GM19238 (cell line): ENCODE data around the gene ACTR3C.

Experiments used
- DNase-seq: peaks from one replicate; pipeline ENCODE4 v3.0.0; 2011; ENCODE audit warnings: low spot score; ENCODE audit not compliant: insufficient read length

The ACTR3C gene

GRCh38 chr7:150322833-150323681 is at the start of gene ACTR3C, which contains the start of gene LRRC61:
Gene ACTR3C, minus strand, starts transcription at chr7:150323545. Its CDS starts 28,249 bp downstream, at chr7:150295296.
Gene LRRC61, plus strand, starts transcription at chr7:150323355. Its CDS starts 13,507 bp downstream, at chr7:150336862.
- peak; percentile 63 for DNase-seq

DNA sequence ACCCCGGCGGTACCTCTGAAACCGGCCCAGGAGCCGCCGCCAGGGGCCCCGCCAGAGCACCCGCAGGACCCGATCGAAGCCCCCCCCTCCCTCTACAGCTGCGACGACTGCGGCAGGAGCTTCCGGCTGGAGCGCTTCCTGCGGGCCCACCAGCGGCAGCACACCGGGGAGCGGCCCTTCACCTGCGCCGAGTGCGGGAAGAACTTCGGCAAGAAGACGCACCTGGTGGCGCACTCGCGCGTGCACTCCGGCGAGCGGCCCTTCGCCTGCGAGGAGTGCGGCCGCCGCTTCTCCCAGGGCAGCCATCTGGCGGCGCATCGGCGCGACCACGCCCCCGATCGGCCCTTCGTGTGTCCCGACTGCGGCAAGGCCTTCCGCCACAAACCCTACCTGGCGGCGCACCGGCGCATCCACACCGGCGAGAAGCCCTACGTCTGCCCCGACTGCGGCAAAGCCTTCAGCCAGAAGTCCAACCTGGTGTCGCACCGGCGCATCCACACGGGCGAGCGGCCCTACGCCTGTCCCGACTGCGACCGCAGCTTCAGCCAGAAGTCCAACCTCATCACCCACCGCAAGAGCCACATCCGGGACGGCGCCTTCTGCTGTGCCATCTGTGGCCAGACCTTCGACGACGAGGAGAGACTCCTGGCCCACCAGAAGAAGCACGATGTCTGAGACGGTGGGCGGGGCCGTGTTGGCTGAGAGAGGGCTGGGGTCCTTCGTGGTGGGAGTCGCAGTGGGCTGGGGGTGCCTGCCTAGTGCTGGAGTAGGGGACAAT is 49.1 kb upstream of the ACTR3C start:
- no peak for DNase-seq

- DNase-seq = no peak
These were observed 48.6 kb upstream of the ACTR3C start for GRCh38 chr7:150371996-150372270.

DNA sequence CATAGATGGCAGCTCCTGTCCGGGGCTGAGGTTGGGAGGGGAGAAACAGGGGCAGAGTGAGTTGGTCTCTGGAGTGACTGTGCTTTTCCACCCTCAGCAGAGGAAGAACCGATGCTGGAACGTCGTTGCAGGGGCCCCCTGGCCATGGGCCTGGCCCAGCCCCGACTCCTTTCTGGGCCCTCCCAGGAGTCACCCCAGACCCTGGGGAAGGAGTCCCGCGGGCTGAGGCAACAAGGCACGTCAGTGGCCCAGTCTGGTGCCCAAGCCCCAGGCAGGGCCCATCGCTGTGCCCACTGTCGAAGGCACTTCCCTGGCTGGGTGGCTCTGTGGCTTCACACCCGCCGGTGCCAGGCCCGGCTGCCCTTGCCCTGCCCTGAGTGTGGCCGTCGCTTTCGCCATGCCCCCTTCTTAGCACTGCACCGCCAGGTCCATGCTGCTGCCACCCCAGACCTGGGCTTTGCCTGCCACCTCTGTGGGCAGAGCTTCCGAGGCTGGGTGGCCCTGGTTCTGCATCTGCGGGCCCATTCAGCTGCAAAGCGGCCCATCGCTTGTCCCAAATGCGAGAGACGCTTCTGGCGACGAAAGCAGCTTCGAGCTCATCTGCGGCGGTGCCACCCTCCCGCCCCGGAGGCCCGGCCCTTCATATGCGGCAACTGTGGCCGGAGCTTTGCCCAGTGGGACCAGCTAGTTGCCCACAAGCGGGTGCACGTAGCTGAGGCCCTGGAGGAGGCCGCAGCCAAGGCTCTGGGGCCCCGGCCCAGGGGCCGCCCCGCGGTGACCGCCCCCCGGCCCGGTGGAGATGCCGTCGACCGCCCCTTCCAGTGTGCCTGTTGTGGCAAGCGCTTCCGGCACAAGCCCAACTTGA is 48.0 kb upstream of the ACTR3C start:
- DNase-seq = no peak

DNA sequence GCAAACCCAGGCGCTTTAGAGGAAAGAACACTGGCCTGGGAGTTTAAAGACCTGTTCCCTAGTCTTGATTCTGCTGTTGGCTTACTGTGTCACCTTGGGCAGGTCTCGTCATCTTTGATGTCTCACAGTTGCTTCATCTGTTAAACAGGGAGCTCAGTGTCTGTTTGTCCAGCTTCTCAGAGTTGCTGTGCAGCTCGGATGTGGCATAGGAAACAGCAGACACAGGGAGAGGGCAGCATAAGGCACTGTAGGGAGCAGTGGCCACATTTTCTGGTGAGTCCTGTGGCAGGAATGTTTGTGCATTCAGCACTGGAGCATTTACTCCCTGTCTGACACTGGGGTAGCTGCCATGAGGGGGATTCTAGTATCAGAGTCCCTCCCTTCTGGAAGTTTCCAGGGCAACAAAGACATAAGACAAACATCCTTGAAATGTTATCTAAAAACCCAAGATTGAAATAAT is 47.3 kb upstream of the ACTR3C start:
- no peak for DNase-seq

- DNase-seq = no peak
These were observed 46.6 kb upstream of the ACTR3C start for GRCh38 chr7:150369748-150370501.

GRCh38 chr7:150368884-150369747 is 45.8 kb upstream of the ACTR3C start:
- peak; percentile 81 for DNase-seq

DNA sequence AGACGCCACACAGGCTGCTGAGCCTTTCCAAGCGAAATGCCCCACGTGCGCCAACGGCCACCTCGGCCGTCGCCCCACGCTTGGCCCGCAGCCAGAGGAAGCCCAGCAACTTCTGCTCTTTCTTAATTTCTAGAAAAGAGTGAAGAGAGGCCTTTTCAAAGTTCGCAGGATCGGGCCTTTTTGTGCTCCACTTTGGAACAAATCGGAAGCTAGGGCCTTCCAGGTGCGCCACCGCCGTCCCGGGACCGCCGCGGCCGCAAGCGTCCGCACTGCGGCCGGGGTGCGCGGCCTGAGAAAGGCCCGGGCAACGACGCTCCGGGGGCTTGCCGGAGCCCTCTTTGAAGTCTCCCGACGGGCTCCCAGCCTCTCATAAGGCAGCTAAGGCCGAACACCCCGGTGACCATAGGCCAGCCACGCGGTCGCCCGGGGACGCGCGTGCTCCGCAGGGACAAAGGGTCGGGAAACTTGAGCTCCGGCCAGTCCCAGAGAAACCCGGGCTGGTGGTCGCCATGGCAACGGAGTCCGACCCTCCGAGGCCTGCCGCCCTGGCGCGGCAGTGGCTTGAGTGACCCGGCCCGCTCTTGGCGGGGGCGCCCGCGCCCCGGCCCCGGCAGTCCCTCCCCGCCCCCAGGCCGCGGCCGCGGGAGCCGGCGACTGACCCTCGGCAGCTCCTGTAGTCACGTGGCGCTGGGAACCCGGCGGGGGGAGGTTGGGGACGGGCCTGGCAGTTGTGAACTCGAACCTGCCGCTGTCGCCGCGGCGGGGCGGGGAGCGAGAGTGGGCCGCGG is 44.9 kb upstream of the ACTR3C start, which contains the start of gene REPIN1:
Gene REPIN1 (plus strand): TSS at position 727 of the 788 bp plus-strand sequence. CDS start 890 bp downstream, outside the sequence.
- DNase-seq = peak; percentile 90

DNA sequence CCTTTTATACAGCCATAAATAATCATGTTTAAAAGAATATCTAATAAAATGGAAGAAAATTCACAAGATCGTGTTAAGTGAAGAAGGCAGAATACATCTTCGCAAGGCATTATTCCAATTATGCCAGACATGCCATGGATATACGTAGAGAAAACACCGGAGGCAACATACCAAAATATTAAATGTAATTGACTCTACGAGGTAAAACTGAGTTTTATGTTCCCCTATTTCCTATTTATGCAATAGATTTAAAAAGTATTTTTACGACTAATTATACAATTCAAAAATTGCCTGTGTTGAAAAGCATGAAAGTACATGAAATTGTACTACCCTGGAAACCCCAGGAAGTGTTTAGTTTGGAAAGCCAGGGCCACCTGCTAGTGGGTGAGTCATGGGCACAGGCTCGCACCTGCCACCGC is 44.3 kb upstream of the ACTR3C start:
- no peak for DNase-seq

DNA sequence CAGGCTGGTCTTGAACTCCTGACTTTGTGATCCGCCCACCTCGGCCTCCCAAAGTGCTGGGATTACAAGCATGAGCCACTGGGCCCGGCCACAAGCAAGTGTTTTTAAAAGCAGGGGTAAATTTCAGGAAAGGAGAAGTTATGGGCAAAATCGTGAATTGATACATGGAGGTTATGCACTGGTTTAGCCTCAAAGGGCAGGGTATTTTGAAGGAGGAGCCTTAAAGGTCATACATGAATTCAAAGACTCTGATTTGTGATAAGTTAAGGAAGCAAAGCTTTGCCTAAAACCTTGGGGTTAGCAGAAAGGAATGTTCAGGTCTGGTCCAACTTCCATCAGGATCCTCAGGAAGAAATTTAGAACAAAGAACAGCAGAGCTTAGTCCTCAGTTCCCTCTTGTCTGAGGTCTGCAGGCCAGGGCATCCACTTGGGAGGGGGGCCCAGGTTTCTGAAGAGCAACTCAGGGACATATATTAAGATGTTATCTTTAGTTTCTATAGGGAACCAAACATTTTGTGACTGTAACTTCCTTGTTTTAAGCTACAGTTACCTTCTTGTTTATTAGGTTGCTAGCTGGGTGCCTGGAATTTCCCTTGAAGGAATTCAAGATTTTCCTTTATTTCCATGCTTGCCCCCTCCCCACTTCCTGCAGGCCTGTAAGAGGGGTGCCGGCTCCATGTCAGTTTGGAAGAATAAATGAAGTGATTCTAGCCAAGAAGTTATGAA is 42.5 kb upstream of the ACTR3C start:
- no peak for DNase-seq

- DNase-seq = no peak
These were observed 41.8 kb upstream of the ACTR3C start for GRCh38 chr7:150365194-150365593.

GRCh38 chr7:150363872-150364271 is 40.5 kb upstream of the ACTR3C start:
- DNase-seq = peak; percentile 45

- DNase-seq = no peak
These were observed 40.0 kb upstream of the ACTR3C start for GRCh38 chr7:150363370-150363769.

DNA sequence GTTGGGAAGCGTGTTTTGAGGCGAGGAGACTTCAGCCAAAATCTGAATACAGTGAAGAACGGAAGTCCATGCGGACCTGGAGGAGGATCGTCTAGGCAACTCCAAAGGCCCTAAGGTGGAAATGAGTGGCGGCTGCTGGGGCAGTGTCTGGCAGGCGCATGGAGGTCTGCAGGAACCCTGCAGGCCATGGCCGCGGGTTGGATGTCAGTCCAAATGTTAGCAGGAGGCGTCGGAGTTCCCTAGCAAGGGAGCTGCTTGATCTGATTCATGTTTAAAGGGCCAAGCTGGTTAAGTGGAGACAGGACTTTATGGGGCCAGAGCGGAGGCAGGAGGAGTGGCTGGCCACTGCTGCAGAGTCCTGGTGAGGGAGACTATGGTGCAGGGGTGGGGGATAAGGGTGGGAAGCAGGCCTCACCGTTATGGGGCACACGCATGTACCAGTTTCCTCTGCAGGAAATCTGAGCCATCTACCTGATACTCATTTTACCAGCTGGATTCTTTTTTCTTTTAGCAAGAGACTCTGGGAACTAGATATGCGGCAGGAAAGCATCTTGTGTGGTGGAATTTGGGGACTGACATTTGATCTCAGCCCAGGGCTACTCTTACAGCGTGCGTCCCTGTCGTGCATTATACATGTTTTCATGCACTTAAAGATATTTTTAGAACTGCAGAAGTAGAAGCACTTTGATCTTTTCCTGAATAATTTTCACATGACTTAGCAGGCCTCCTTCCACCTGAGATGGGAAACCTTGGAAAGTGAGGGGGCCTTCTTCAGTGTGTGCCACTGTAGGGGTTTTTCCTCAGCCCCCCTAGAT is 38.7 kb upstream of the ACTR3C start:
- no peak for DNase-seq

DNA sequence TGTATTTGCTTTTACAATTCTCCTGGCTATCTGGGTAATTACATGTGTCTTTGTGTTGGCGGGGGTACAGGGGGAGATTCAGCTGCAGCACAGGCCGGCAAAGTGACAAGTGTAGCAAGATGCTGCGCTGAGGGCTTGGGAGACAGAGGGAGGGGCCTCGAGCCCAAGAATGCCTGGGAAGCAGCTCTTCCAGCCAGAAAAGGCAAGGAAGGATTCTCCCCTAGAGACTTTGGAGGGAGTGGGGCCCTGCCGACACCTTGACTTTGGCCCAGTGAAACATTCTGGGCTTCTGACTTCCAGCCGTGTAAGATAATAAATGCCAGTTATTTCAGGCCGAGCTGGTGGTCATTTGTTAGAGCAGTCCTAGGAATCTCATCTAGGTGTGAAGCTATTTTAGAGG is 38.1 kb upstream of the ACTR3C start:
- no peak for DNase-seq

DNA sequence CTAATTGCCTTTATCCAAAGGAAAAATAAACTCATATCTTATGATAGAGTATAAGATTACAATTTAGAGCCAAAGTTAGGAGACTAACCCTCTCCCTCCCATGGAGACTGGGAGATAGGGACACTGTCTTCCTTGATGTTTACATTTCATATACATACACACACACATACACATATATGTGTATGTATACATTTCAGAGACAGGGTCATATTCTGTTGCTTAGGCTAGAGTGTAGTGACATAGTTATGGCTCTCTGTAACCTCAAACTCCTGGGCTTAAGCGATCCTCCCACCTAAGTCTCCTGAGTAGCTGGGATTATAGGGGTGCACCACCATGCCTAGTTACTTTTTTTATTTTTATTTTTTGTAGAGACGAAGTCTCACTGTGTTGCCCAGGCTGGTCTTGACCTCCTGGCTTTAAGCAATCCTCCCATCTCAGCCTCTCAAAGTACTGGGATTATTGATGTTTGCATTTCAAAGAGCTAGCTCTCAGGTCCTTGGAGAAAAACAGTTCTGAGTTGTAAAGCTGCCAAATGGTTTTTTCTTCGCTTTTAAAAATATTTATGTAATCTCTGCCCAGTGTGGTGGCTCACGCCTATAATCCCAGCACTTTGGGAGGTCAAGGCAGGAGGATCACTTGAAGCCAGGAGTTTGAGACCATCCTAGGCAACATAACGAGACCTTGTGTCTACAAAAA is 37.2 kb upstream of the ACTR3C start:
- no peak for DNase-seq
